H9 (cell line): ENCODE results near the gene LARGE1. TPM values are rescaled to one million over a fixed set of nuclear protein-coding genes. Genes with fewer than 3 reads are reported as not detected.

Experiments
- DNase-seq: peaks from one replicate; pipeline ENCODE4 v3.0.0-alpha.2; 2017
- H2AFZ ChIP-seq: one replicate; pipeline ENCODE4 v1.6.1; 2013; ENCODE audit warnings: mild to moderate bottlenecking, low read length, control low read depth, moderate library complexity
- H2AK5ac ChIP-seq: 2 replicates; pipeline ENCODE4 v1.6.1; 2013; ENCODE audit warnings: low read length, control low read depth, mixed read lengths; ENCODE audit not compliant: insufficient read length
- H2BK120ac ChIP-seq: one replicate; pipeline ENCODE4 v1.6.1; 2013; ENCODE audit warnings: low read depth, mild to moderate bottlenecking, low read length, control low read depth, inconsistent platforms; ENCODE audit not compliant: poor library complexity, severe bottlenecking
- H2BK12ac ChIP-seq: 2 replicates; pipeline ENCODE4 v1.6.1; 2013; ENCODE audit warnings: low read length, control low read depth, mixed read lengths, low read depth; ENCODE audit not compliant: insufficient read length
- H2BK15ac ChIP-seq: 2 replicates; pipeline ENCODE4 v1.6.1; 2013; ENCODE audit warnings: low read depth, low read length, control low read depth
- H2BK20ac ChIP-seq: one replicate; pipeline ENCODE4 v1.6.1; 2013; ENCODE audit warnings: low read depth, mild to moderate bottlenecking, low read length, control low read depth, inconsistent platforms; ENCODE audit not compliant: poor library complexity, severe bottlenecking
- H2BK5ac ChIP-seq: 2 replicates; pipeline ENCODE4 v1.6.1; 2013; ENCODE audit warnings: low read length, control low read depth, mixed read lengths; ENCODE audit not compliant: insufficient read length
- H3K14ac ChIP-seq: 2 replicates; pipeline ENCODE4 v1.6.1; 2013; ENCODE audit warnings: low read length, control low read depth; ENCODE audit not compliant: insufficient read depth
- H3K18ac ChIP-seq: 2 replicates; pipeline ENCODE4 v1.6.1; 2013; ENCODE audit warnings: low read depth, mild to moderate bottlenecking, mixed read lengths, low read length, control low read depth; ENCODE audit not compliant: insufficient read length
- H3K23ac ChIP-seq: 2 replicates; pipeline ENCODE4 v1.6.1; 2013; ENCODE audit warnings: low read length, control low read depth, mixed read lengths, low read depth; ENCODE audit not compliant: insufficient read length
- H3K23me2 ChIP-seq: 2 replicates; pipeline ENCODE4 v1.6.1; 2013; ENCODE audit warnings: low read depth, mild to moderate bottlenecking, mixed read lengths, low read length, control low read depth; ENCODE audit not compliant: insufficient read length, poor library complexity, severe bottlenecking
- H3K27ac ChIP-seq: 2 replicates; pipeline ENCODE4 v1.5.1; 2013; ENCODE audit warnings: low read length, control low read depth, mixed read lengths, low read depth; ENCODE audit not compliant: insufficient read length
- H3K27me3 ChIP-seq: 2 replicates; pipeline ENCODE4 v1.6.1; 2013; ENCODE audit warnings: low read length, control low read depth, inconsistent platforms; ENCODE audit not compliant: insufficient read depth
- H3K4ac ChIP-seq: 2 replicates; pipeline ENCODE4 v1.6.1; 2013; ENCODE audit warnings: low read depth, mild to moderate bottlenecking, control low read depth, inconsistent platforms, low read length, moderate library complexity
- H3K4me1 ChIP-seq: 2 replicates; pipeline ENCODE4 v1.6.1; 2013; ENCODE audit warnings: low read length, control low read depth, inconsistent platforms; ENCODE audit not compliant: insufficient read depth
- H3K4me2 ChIP-seq: 2 replicates; pipeline ENCODE4 v1.6.1; 2013; ENCODE audit warnings: low read length, control low read depth, mixed read lengths; ENCODE audit not compliant: insufficient read length, insufficient read depth
- H3K56ac ChIP-seq: 2 replicates; pipeline ENCODE4 v1.6.1; 2013; ENCODE audit warnings: low read depth, mild to moderate bottlenecking, mixed read lengths, low read length, control low read depth; ENCODE audit not compliant: insufficient read length
- H3K79me1 ChIP-seq: 2 replicates; pipeline ENCODE4 v1.6.1; 2013; ENCODE audit warnings: low read depth, mild to moderate bottlenecking, moderate library complexity, low read length, control low read depth, inconsistent platforms; ENCODE audit not compliant: insufficient read depth, poor library complexity, severe bottlenecking
- H3K79me2 ChIP-seq: 2 replicates; pipeline ENCODE4 v1.6.1; 2013; ENCODE audit warnings: low read length, control low read depth, inconsistent platforms; ENCODE audit not compliant: insufficient read depth
- H3K9ac ChIP-seq: 2 replicates; pipeline ENCODE4 v1.6.1; 2013; ENCODE audit warnings: low read length, control low read depth, mixed read lengths; ENCODE audit not compliant: insufficient read length; ENCODE audit errors: extremely low read depth
- H3K9me3 ChIP-seq: one replicate; pipeline ENCODE4 v1.6.1; 2013; ENCODE audit warnings: low read depth, low read length, inconsistent platforms; ENCODE audit not compliant: control insufficient read depth
- H3T11ph ChIP-seq: one replicate; pipeline ENCODE4 v1.6.1; 2013; ENCODE audit warnings: mild to moderate bottlenecking, low read length, control low read depth, inconsistent platforms
- H4K20me1 ChIP-seq: one replicate; pipeline ENCODE4 v1.6.1; 2013; ENCODE audit not compliant: control insufficient read depth, insufficient read length, insufficient read depth
- H4K5ac ChIP-seq: 2 replicates; pipeline ENCODE4 v1.6.1; 2013; ENCODE audit warnings: low read depth, mild to moderate bottlenecking, mixed read lengths, low read length, control low read depth; ENCODE audit not compliant: insufficient read length
- H4K8ac ChIP-seq: replicated peaks from 2 replicates; pipeline ENCODE4 v1.6.1; 2013; ENCODE audit warnings: low read length, control low read depth, mixed read lengths, low read depth; ENCODE audit not compliant: insufficient read length
- H4K91ac ChIP-seq: 2 replicates; pipeline ENCODE4 v1.6.1; 2013; ENCODE audit warnings: low read depth, mild to moderate bottlenecking, moderate library complexity, mixed read lengths, low read length, control low read depth; ENCODE audit not compliant: insufficient read length
- H3K27ac Mint-ChIP-seq, 3 experiments: 2 replicates in 2 of 3; 3 replicates in 1 of 3; pipeline ENCODE4 v1.8.0; 2020 to 2021; ENCODE audit warnings: mixed read lengths in 3 of 3, mild to moderate bottlenecking in 1 of 3, moderate library complexity in 1 of 3
- H3K27me3 Mint-ChIP-seq: 2 replicates; pipeline ENCODE4 v1.8.0; 2021; ENCODE audit warnings: low read depth, mild to moderate bottlenecking, moderate library complexity, mixed read lengths
- H3K36me3 Mint-ChIP-seq, 3 experiments: 2 replicates in 2 of 3; 3 replicates in 1 of 3; pipeline ENCODE4 v1.8.0; 2020 to 2021; ENCODE audit warnings: low read depth in 3 of 3, mixed read lengths in 3 of 3; ENCODE audit not compliant: insufficient read depth in 1 of 3
- H3K4me1 Mint-ChIP-seq, 2 experiments: 2 replicates each; pipeline ENCODE4 v1.8.0; 2020; ENCODE audit warnings: mixed read lengths in 2 of 2
- H3K4me3 Mint-ChIP-seq, 2 experiments: 2 replicates in 1 of 2; 3 replicates in 1 of 2; pipeline ENCODE4 v1.8.0; 2020 to 2021; ENCODE audit warnings: mild to moderate bottlenecking in 2 of 2, mixed read lengths in 2 of 2, moderate library complexity in 1 of 2
- H3K9me3 Mint-ChIP-seq, 2 experiments: 2 replicates in 1 of 2; 3 replicates in 1 of 2; pipeline ENCODE4 v1.8.0; 2020; ENCODE audit warnings: mild to moderate bottlenecking in 2 of 2, mixed read lengths in 2 of 2, moderate library complexity in 1 of 2
- WGBS: extraction: QIAGEN DNeasy Blood & Tissue Kit; methylation state at CpG from one replicate; pipeline ENCODE4 v1.1.7; 2013; ENCODE audit warnings: missing lambda C conversion rate, low lambda C conversion rate, mixed read lengths; ENCODE audit not compliant: insufficient read length; ENCODE audit errors: extremely low coverage; 5-methylcytosine and 5-hydroxymethylcytosine counted together
- total RNA-seq: library from RNA; stranded (reverse); gene quantifications from 2 replicates; pipeline ENCODE4 v1.2.1, GENCODE V29; 2021
- TF ChIP-seq, protein P1 (sequence below): fragments of 200-600 bp; sonication (generic); conservative IDR thresholded peaks from 3 replicates; pipeline ENCODE4 v1.8.0; 2021; ENCODE audit warnings: antibody characterized with exemption, mild to moderate bottlenecking

LARGE1 gene
- total RNA-seq, 1 experiment from 2014 or later = 43.5 TPM

DNA sequence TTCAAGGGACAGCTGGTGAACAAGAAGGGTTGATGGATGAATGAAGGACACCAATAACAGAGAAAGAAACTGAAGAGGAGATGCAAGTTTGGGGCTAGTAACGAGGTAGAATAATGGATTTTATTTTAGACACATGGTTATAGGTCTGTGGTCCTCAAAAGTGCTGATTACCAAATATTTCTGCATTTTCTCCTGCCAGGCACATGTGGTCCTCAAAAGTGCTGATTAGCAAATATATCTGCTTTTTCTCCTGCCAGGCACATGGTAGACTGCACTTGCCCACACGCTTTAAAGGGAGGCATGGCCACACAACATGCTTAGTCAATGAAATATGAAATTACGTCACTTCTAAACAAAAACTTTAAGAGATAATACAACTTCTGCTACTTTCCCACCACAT, 489.0 kb downstream of the LARGE1 start:
- H3K27me3 Mint-ChIP-seq = no peaks in the 10 kb centered on the region; the same call in 1 of the 2 replicates
- H3K4me1 Mint-ChIP-seq = peaks cover 14 to 16% of the 10 kb centered on the region in 2 experiments
- no peak overlapping the region for H4K5ac ChIP-seq
- no peak overlapping the region for H4K8ac ChIP-seq
- H3K79me1 ChIP-seq = no peaks in the 10 kb centered on the region
- H2AK5ac ChIP-seq = no peak overlapping the region
- no peak overlapping the region for H3K14ac ChIP-seq
- H2BK5ac ChIP-seq = no peak overlapping the region
- no peak overlapping the region for H3K27ac ChIP-seq
- H3K4me2 ChIP-seq = no peak overlapping the region
- no peak overlapping the region for H2BK20ac ChIP-seq
- H3K56ac ChIP-seq = no peak overlapping the region
- H3K4me1 ChIP-seq = peaks cover 4% of the 10 kb centered on the region; the same call in 1 of the 2 replicates
- H3K36me3 Mint-ChIP-seq = peaks cover 0 to 10% (median 5%) of the 10 kb centered on the region in 3 experiments; a peak in 6 of 7 replicates
- no peak overlapping the region for H4K91ac ChIP-seq
- no peak overlapping the region for H3K23ac ChIP-seq
- H3K23me2 ChIP-seq = no peaks in the 10 kb centered on the region
- no peak overlapping the region for H2BK120ac ChIP-seq
- H2BK15ac ChIP-seq = no peak overlapping the region
- no peak overlapping the region for H3K27ac Mint-ChIP-seq
- H3K4ac ChIP-seq = no peak overlapping the region
- H3K27me3 ChIP-seq = no peaks in the 10 kb centered on the region
- DNase-seq = no peak
- WGBS = no CpG with 5 or more reads among the region's 3 CpGs
- no peak overlapping the region for H3T11ph ChIP-seq
- no peak overlapping the region for H3K9ac ChIP-seq
- H3K9me3 Mint-ChIP-seq = no peaks in the 10 kb centered on the region
- H3K18ac ChIP-seq = no peak overlapping the region
- H2BK12ac ChIP-seq = no peak overlapping the region
- H3K9me3 ChIP-seq = no peaks in the 10 kb centered on the region
- H4K20me1 ChIP-seq = no peaks in the 10 kb centered on the region
- TF ChIP-seq, protein P1, sequence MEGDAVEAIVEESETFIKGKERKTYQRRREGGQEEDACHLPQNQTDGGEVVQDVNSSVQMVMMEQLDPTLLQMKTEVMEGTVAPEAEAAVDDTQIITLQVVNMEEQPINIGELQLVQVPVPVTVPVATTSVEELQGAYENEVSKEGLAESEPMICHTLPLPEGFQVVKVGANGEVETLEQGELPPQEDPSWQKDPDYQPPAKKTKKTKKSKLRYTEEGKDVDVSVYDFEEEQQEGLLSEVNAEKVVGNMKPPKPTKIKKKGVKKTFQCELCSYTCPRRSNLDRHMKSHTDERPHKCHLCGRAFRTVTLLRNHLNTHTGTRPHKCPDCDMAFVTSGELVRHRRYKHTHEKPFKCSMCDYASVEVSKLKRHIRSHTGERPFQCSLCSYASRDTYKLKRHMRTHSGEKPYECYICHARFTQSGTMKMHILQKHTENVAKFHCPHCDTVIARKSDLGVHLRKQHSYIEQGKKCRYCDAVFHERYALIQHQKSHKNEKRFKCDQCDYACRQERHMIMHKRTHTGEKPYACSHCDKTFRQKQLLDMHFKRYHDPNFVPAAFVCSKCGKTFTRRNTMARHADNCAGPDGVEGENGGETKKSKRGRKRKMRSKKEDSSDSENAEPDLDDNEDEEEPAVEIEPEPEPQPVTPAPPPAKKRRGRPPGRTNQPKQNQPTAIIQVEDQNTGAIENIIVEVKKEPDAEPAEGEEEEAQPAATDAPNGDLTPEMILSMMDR = no peak
- no peaks in the 10 kb centered on the region for H3K79me2 ChIP-seq
- H3K4me3 Mint-ChIP-seq = no peak overlapping the region
- H2AFZ ChIP-seq = no peak overlapping the region
